OCI-LY3 (cell line): ENCODE data around the gene CX3CL1.

Experiments
- EZH2phosphoT487 ChIP-seq: fragments of 200-600 bp; shearing (Covaris generic); IDR thresholded peaks from 2 replicates; pipeline ENCODE4 v1.6.1; 2018; ENCODE audit warnings: antibody characterized with exemption, mixed run types, low read depth
- TF ChIP-seq, protein P1 (sequence below): fragments of 200-600, 300-600 bp; sonication (generic); IDR thresholded peaks from 2 replicates; pipeline ENCODE4 v1.5.1; 2014; ENCODE audit warnings: antibody characterized with exemption, low read length, low read depth

DNA sequence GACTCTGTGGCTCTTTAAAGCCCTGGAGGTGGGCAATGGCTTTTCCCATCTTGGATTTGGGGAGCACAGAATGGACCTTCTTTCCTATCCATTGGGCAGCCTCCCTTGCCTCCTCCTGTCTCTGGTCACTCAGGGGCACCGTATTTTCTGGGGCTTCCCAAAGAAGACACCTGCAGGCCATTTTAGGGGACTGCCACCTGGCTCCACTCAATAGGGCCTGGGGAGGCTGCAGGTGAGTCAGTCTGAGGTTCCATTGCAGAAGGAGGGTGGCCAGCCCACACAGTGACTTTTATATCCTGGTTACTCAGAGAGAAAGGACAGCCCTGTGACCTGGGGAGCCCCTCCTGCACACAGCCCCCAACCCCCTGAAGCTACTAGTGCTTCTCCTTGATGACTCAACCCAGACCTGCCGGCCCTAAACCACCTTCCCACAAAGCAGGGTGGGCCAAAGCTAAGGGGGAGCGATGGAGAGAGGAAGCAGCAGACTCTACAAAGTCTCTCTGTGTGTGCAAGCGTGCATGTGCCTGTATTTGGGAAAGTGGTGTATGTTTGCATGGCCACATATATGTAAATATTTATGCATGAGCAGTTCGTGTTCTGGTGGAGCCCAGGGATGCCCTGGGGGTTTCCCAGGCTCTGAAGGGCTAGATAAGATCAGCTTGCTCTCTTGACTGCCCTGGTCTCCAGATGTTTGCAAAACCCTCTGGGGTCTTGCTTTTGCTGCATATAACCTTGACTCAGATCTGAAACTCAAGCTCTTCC lies 5.0 kb downstream of the CX3CL1 start:
- TF ChIP-seq EZH2phosphoT487: no peak
- TF ChIP-seq, protein P1, sequence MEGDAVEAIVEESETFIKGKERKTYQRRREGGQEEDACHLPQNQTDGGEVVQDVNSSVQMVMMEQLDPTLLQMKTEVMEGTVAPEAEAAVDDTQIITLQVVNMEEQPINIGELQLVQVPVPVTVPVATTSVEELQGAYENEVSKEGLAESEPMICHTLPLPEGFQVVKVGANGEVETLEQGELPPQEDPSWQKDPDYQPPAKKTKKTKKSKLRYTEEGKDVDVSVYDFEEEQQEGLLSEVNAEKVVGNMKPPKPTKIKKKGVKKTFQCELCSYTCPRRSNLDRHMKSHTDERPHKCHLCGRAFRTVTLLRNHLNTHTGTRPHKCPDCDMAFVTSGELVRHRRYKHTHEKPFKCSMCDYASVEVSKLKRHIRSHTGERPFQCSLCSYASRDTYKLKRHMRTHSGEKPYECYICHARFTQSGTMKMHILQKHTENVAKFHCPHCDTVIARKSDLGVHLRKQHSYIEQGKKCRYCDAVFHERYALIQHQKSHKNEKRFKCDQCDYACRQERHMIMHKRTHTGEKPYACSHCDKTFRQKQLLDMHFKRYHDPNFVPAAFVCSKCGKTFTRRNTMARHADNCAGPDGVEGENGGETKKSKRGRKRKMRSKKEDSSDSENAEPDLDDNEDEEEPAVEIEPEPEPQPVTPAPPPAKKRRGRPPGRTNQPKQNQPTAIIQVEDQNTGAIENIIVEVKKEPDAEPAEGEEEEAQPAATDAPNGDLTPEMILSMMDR: peak; percentile 37
